GM04504 (cell line): ENCODE measurements around the gene EDNRA.

Experiments used
- DNase-seq: peaks from one replicate; pipeline ENCODE4 v3.0.0-alpha.2; 2012; ENCODE audit warnings: low read depth

The EDNRA gene

GRCh38 chr4:147542229-147542990 lies 61.5 kb downstream of the EDNRA start:
- no peak for DNase-seq

- DNase-seq, result no peak
These were observed 62.1 kb downstream of the EDNRA start for GRCh38 chr4:147543034-147543433.

- peak; percentile 49 for DNase-seq
These were observed 65.5 kb downstream of the EDNRA start for GRCh38 chr4:147546349-147546748.

GRCh38 chr4:147547314-147548056 lies 66.6 kb downstream of the EDNRA start:
- peak; percentile 14 for DNase-seq

- DNase-seq, result no peak
These were observed 67.4 kb downstream of the EDNRA start for GRCh38 chr4:147548256-147548655.

- DNase-seq, result peak; percentile 10
These were observed 69.8 kb downstream of the EDNRA start for GRCh38 chr4:147550626-147551246.

- DNase-seq, result no peak
These were observed 79.7 kb downstream of the EDNRA start for GRCh38 chr4:147560625-147561024.

- DNase-seq, result no peak
These were observed 85.9 kb downstream of the EDNRA start for GRCh38 chr4:147566762-147567161.

GRCh38 chr4:147567276-147567675 lies 86.4 kb downstream of the EDNRA start:
- DNase-seq, result no peak

GRCh38 chr4:147570616-147571015 lies 89.7 kb downstream of the EDNRA start:
- no peak for DNase-seq

- DNase-seq, result no peak
These were observed 90.3 kb downstream of the EDNRA start for GRCh38 chr4:147571036-147571770.

- DNase-seq, result no peak
These were observed 95.2 kb downstream of the EDNRA start for GRCh38 chr4:147576084-147576483.

- DNase-seq, result no peak
These were observed 97.2 kb downstream of the EDNRA start for GRCh38 chr4:147578051-147578476.

- DNase-seq, result no peak
These were observed 97.7 kb downstream of the EDNRA start for GRCh38 chr4:147578593-147578992.

GRCh38 chr4:147580396-147580795 lies 99.5 kb downstream of the EDNRA start:
- no peak for DNase-seq

GRCh38 chr4:147581606-147582350 lies 100.9 kb downstream of the EDNRA start:
- DNase-seq, result no peak

GRCh38 chr4:147582386-147583060 lies 101.6 kb downstream of the EDNRA start:
- no peak for DNase-seq

GRCh38 chr4:147583876-147584275 lies 103.0 kb downstream of the EDNRA start:
- DNase-seq, result no peak

GRCh38 chr4:147586032-147586431 lies 105.1 kb downstream of the EDNRA start:
- no peak for DNase-seq

- DNase-seq, result no peak
These were observed 105.7 kb downstream of the EDNRA start for GRCh38 chr4:147586637-147587036.

- DNase-seq, result no peak
These were observed 106.1 kb downstream of the EDNRA start for GRCh38 chr4:147587041-147587440.
